ENCODE results near the gene NPPA. TPM values are rescaled to one million over a fixed set of nuclear protein-coding genes. Genes with fewer than 3 reads are reported as not detected.

Gene NPPA
- total RNA-seq, 1 experiment from 2014 or later = not detected

DNA sequence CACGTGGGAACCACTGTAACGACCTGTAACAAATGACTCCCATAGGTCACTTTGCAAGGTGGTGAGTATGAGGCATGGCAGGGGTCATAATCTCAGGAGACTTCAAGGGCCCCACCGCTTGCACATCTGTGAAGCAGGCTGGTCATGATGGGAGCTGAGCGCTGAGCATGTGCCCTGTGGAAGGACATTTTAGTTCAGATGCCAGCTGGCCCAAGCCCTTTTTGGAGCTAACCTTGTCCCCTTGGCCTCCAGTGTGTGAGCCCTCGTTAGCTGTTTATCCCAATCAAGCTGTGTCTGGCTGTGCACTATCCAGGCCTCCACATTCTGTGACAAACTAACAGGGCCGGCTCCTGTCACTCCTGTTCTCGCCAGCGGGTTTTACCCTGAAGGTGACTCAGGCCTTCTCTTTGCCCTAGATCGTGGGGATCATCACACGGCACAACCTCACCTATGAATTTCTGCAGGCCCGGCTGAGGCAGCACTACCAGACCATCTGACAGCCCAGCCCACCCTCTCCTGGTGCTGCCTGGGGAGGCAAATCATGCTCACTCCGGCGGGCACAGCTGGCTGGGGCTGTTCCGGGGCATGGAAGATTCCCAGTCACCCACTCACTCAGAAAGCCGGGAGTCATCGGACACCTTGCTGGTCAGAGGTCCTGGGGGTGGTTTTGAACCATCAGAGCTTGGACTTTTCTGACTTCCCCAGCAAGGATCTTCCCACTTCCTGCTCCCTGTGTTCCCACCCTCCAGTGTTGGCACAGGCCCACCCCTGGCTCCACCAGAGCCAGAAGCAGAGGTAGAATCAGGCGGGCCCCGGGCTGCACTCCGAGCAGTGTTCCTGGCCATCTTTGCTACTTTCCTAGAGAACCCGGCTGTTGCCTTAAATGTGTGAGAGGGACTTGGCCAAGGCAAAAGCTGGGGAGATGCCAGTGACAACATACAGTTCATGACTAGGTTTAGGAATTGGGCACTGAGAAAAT is 7.6 kb downstream of the NPPA start:
- no peak for DNase-seq
- no peaks in the 10 kb centered on the region for H3K9me3 Mint-ChIP-seq (ENCODE audit: unreplicated experiment)
- POLR2A ChIA-PET = no interaction called here
- no peaks in the 10 kb centered on the region for H3K9me3 ChIP-seq
- no peaks in the 10 kb centered on the region for H3K27me3 ChIP-seq (replicated peaks; ENCODE audit: control insufficient read depth, insufficient read depth, low read length)
- H3K4me1 Mint-ChIP-seq (ENCODE audit: low read depth, unreplicated experiment) = no peaks in the 10 kb centered on the region
- H3K4me1 ChIP-seq = no peaks in the 10 kb centered on the region
- intact Hi-C loops (cut with micrococcal nuclease; ENCODE audit: unreplicated experiment) = loop anchor here (5.0 kb wide), 1 partner anchor 67 kb away; no protein-coding TSS in a partner anchor
- no peak overlapping the region for H3K4me3 Mint-ChIP-seq (ENCODE audit: unreplicated experiment)
- no peak overlapping the region for H3K27ac Mint-ChIP-seq (ENCODE audit: unreplicated experiment)
- H3K27me3 Mint-ChIP-seq (ENCODE audit: insufficient read depth, unreplicated experiment) = no peaks in the 10 kb centered on the region
- TF ChIP-seq, protein P1, sequence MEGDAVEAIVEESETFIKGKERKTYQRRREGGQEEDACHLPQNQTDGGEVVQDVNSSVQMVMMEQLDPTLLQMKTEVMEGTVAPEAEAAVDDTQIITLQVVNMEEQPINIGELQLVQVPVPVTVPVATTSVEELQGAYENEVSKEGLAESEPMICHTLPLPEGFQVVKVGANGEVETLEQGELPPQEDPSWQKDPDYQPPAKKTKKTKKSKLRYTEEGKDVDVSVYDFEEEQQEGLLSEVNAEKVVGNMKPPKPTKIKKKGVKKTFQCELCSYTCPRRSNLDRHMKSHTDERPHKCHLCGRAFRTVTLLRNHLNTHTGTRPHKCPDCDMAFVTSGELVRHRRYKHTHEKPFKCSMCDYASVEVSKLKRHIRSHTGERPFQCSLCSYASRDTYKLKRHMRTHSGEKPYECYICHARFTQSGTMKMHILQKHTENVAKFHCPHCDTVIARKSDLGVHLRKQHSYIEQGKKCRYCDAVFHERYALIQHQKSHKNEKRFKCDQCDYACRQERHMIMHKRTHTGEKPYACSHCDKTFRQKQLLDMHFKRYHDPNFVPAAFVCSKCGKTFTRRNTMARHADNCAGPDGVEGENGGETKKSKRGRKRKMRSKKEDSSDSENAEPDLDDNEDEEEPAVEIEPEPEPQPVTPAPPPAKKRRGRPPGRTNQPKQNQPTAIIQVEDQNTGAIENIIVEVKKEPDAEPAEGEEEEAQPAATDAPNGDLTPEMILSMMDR (IDR thresholded peaks at IDR 0.05; ENCODE audit: insufficient read depth in 1 of 2, low read depth in 1 of 2, low read length in 1 of 2, severe bottlenecking in 1 of 2, unreplicated experiment in 1 of 2) = no peak
- H3K36me3 Mint-ChIP-seq (ENCODE audit: insufficient read depth, unreplicated experiment) = peaks cover 58% of the 10 kb centered on the region
- H3K4me3 ChIP-seq (ENCODE audit: low read depth, low read length) = no peak overlapping the region
- CTCF ChIA-PET = no interaction called here
- peaks cover 15% of the 10 kb centered on the region for H3K36me3 ChIP-seq (ENCODE audit: control insufficient read depth, insufficient read depth, low read length)
- no TSS peak for BruUV-seq (replicated peaks)

DNA sequence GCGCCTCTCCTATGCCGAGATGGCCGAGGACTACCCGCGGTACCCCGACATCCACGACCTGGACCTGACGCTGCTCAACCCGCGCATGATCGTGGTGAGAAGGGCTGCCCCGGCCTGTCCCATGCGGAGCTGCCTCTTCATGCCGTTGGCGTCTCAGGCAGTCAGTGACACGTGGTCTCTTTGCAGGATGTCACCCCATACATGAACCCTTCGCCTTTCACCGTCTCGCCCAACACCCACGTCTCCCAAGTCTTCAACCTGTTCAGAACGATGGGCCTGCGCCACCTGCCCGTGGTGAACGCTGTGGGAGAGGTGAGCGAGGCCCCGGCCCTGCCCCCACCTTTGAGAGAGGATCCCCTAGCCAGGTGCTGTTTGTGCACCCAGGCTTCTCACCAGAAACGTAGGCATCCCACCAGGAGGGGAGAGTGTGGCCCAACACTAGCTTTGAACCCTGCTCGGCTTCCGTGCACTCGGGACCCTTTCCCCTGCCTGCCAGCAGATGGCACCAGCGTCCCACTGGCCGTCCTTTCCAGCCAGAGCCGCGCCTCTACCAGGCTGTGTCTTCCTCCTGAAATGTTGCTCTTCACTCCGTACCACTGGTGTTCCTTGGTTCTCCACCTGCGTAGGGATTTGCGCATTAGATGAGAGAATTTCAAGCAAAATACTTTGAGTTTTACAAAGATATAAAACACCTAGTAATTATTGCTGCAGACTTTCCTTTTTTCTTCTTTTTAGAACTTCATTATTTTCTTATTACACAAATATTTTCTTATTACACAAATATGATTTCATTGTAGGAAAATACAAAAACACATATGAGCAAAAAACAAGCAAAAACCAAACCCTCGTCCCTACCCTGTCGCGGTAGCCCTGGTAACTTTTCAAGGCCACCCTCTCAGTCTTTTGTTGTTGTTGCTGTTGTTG is 9.0 kb downstream of the NPPA start:
- H3K27me3 Mint-ChIP-seq (ENCODE audit: insufficient read depth, unreplicated experiment) = no peaks in the 10 kb centered on the region
- H3K27ac Mint-ChIP-seq (ENCODE audit: unreplicated experiment) = no peak overlapping the region
- Histone ChIP-seq H3K36me3 (ENCODE audit: control insufficient read depth, insufficient read depth, low read length) (peaks cover 16% of the 10 kb centered on the region), H3K9me3 (no peaks in the 10 kb centered on the region), H3K4me1 (no peaks in the 10 kb centered on the region), H3K27me3 (replicated peaks; ENCODE audit: control insufficient read depth, insufficient read depth, low read length) (no peaks in the 10 kb centered on the region), H3K4me3 (ENCODE audit: low read depth, low read length) (no peak overlapping the region)
- ChIA-PET POLR2A (interaction anchor here (1.0 kb wide), 1 partner anchor 69 kb away, joined by 4 read pairs; no protein-coding TSS in a partner anchor), CTCF (interaction anchor here (0.5 to 1.6 kb wide), 9 partner anchors 13 to 175 kb away, joined by 3 to 11 read pairs (median 4); partner anchors contain the start of genes CLCN6, FBXO6 and MTHFR)
- intact Hi-C loops (cut with micrococcal nuclease; ENCODE audit: unreplicated experiment) = loop anchor here (1.0 to 5.0 kb wide), 2 partner anchors 56 to 69 kb away; no protein-coding TSS in a partner anchor
- H3K9me3 Mint-ChIP-seq (ENCODE audit: unreplicated experiment) = no peaks in the 10 kb centered on the region
- H3K4me1 Mint-ChIP-seq (ENCODE audit: low read depth, unreplicated experiment) = no peaks in the 10 kb centered on the region
- DNase-seq = peak; percentile 68 to 81
- no TSS peak for BruUV-seq (replicated peaks)
- TF ChIP-seq, protein P1 (IDR thresholded peaks at IDR 0.05; ENCODE audit: insufficient read depth in 1 of 2, low read depth in 1 of 2, low read length in 1 of 2, severe bottlenecking in 1 of 2, unreplicated experiment in 1 of 2) = peak; percentile 92 to 98
- H3K36me3 Mint-ChIP-seq (ENCODE audit: insufficient read depth, unreplicated experiment) = peaks cover 64% of the 10 kb centered on the region
- H3K4me3 Mint-ChIP-seq (ENCODE audit: unreplicated experiment) = no peak overlapping the region

Data from Caco-2 (cell line).